Neural progenitor cell (in vitro differentiated cells): ENCODE data around the gene GOLGA1.

ENCODE experiments used
- EZH2 ChIP-seq: fragments of 200-600 bp; sonication (generic); IDR thresholded peaks from 2 replicates; pipeline ENCODE4 v1.6.1; 2017; ENCODE audit warnings: antibody characterized with exemption, mild to moderate bottlenecking, moderate library complexity
- EZH2phosphoT487 ChIP-seq: fragments of 200-600 bp; sonication (generic); IDR thresholded peaks from 2 replicates; pipeline ENCODE4 v1.6.1; 2017; ENCODE audit warnings: antibody characterized with exemption
- TF ChIP-seq, protein P1 (sequence below): fragments of 200-600 bp; sonication (generic); IDR thresholded peaks from 2 replicates; pipeline ENCODE4 v1.5.1; 2017; ENCODE audit warnings: antibody characterized with exemption, mild to moderate bottlenecking

DNA sequence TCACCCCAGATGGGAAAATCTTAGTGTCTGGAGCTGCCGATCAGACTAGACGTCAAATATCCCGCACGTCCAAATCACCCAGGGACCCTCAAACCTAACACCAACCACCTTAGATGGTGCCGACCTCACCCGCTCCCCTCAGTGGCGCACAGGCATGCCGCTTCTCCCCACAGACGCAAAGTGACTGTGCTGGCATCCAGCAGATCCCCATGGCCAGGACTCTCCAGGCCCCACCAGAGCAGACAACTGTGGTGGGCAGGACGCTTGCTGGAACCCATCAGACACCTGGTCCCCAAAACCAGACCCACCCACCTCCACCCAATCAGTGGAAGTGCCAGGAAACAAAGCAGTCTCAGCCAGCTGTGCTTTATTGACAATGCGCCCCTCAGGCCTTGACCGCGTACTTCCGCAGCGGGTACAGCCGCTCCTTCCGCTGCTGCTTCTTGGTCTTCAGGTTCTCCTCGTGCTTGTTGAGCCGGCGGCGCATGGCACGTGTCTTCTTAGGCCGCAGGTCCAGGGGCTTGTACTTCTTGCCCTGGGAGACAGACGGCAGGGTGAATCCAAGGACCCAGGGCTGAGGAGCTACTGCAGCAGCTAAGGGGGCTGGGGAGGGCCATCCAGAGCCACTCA, 83.2 kb downstream of the GOLGA1 start:
- TF ChIP-seq, protein P1, sequence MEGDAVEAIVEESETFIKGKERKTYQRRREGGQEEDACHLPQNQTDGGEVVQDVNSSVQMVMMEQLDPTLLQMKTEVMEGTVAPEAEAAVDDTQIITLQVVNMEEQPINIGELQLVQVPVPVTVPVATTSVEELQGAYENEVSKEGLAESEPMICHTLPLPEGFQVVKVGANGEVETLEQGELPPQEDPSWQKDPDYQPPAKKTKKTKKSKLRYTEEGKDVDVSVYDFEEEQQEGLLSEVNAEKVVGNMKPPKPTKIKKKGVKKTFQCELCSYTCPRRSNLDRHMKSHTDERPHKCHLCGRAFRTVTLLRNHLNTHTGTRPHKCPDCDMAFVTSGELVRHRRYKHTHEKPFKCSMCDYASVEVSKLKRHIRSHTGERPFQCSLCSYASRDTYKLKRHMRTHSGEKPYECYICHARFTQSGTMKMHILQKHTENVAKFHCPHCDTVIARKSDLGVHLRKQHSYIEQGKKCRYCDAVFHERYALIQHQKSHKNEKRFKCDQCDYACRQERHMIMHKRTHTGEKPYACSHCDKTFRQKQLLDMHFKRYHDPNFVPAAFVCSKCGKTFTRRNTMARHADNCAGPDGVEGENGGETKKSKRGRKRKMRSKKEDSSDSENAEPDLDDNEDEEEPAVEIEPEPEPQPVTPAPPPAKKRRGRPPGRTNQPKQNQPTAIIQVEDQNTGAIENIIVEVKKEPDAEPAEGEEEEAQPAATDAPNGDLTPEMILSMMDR = no peak
- TF ChIP-seq EZH2 (no peak), EZH2phosphoT487 (no peak)
